Activated CD8-positive, alpha-beta memory T cell treated with anti-CD3 and anti-CD28 coated beads for 48 hours (primary cell): Measurements from ENCODE around the gene GLRA2.
"Not testable (repeated sequence)": the region's sequence is repeated elsewhere in the genome, so short reads cannot be mapped to it uniquely, and the experiment has no call there.

Source experiments
- DNase-seq, 3 experiments: peaks; one replicate each; pipeline ENCODE4 v3.0.0-alpha.2; 2020; ENCODE audit warnings: low read depth in 2 of 3, low spot score in 2 of 3

The GLRA2 gene

GRCh38 chrX:14590693-14591424 is 61.5 kb downstream of the GLRA2 start:
- DNase-seq = no peak

GRCh38 chrX:14591976-14592375 is 62.6 kb downstream of the GLRA2 start:
- no peak for DNase-seq

GRCh38 chrX:14594521-14594920 is 65.2 kb downstream of the GLRA2 start:
- no peak for DNase-seq

- no peak for DNase-seq
Observed at GRCh38 chrX:14598330-14598729, 69.0 kb downstream of the GLRA2 start.

GRCh38 chrX:14607446-14607985 is 78.2 kb downstream of the GLRA2 start:
- no peak for DNase-seq

- not testable (repeated sequence) for DNase-seq
Observed at GRCh38 chrX:14612450-14612849, 83.1 kb downstream of the GLRA2 start.

GRCh38 chrX:14616301-14616700 is 87.0 kb downstream of the GLRA2 start:
- no peak for DNase-seq

GRCh38 chrX:14616836-14617235 is 87.5 kb downstream of the GLRA2 start:
- DNase-seq = no peak

GRCh38 chrX:14618177-14618965 is 89.0 kb downstream of the GLRA2 start:
- DNase-seq = no peak

- DNase-seq = no peak
Observed at GRCh38 chrX:14630733-14631132, 101.4 kb downstream of the GLRA2 start.

- DNase-seq = no peak
Observed at GRCh38 chrX:14641681-14642655, 112.6 kb downstream of the GLRA2 start.

- no peak for DNase-seq
Observed at GRCh38 chrX:14660970-14661369, 131.6 kb downstream of the GLRA2 start.

- no peak for DNase-seq
Observed at GRCh38 chrX:14670819-14671218, 141.5 kb downstream of the GLRA2 start.

- no peak for DNase-seq
Observed at GRCh38 chrX:14672611-14673172, 143.4 kb downstream of the GLRA2 start.

GRCh38 chrX:14673236-14673635 is 143.9 kb downstream of the GLRA2 start:
- DNase-seq = no peak

- DNase-seq = no peak
Observed at GRCh38 chrX:14673764-14674163, 144.4 kb downstream of the GLRA2 start.

GRCh38 chrX:14675500-14675899 is 146.2 kb downstream of the GLRA2 start:
- no peak for DNase-seq

- no peak for DNase-seq
Observed at GRCh38 chrX:14676431-14676830, 147.1 kb downstream of the GLRA2 start.

- DNase-seq = not testable (repeated sequence)
Observed at GRCh38 chrX:14688331-14688730, 159.0 kb downstream of the GLRA2 start.

GRCh38 chrX:14690553-14690952 is 161.2 kb downstream of the GLRA2 start:
- no peak for DNase-seq

- DNase-seq = no peak
Observed at GRCh38 chrX:14694611-14695010, 165.3 kb downstream of the GLRA2 start.
